Measurements from ENCODE around the gene ZCCHC18.

DNA sequence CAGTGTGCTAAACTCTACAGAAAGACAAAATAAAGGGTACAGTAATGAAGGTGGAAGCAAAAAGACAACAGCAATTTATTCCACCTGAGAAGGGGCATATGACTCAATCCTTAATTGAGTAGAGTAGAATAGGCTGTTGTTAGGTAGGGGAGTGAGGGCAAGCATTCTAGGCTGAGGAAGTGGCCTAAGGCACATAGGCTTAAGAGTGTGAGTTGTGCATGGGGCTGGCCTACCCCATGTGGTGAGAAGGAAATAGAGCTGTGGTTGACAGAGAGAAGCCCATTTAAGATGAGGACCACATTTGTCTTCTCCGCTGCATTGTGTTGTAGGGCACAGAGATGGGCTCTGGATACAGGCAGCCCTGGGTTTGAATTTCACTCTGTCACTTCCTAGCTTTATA, 3.4 kb upstream of the ZCCHC18 start:
- TF ChIP-seq, protein P1, sequence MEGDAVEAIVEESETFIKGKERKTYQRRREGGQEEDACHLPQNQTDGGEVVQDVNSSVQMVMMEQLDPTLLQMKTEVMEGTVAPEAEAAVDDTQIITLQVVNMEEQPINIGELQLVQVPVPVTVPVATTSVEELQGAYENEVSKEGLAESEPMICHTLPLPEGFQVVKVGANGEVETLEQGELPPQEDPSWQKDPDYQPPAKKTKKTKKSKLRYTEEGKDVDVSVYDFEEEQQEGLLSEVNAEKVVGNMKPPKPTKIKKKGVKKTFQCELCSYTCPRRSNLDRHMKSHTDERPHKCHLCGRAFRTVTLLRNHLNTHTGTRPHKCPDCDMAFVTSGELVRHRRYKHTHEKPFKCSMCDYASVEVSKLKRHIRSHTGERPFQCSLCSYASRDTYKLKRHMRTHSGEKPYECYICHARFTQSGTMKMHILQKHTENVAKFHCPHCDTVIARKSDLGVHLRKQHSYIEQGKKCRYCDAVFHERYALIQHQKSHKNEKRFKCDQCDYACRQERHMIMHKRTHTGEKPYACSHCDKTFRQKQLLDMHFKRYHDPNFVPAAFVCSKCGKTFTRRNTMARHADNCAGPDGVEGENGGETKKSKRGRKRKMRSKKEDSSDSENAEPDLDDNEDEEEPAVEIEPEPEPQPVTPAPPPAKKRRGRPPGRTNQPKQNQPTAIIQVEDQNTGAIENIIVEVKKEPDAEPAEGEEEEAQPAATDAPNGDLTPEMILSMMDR (IDR thresholded peaks at IDR 0.05; ENCODE audit: extremely low read depth in 1 of 2, insufficient read depth in 1 of 2, low read depth in 1 of 2, low read length in 2 of 2) = no peak
- TF ChIP-seq EZH2 (IDR thresholded peaks at IDR 0.05; ENCODE audit: borderline replicate concordance, low read depth, low read length, severe bottlenecking) = no peak

Data from endothelial cell of umbilical vein (primary cell).